Vagina (tissue), 2 donors: ENCODE measurements around the gene TRIM65. TPM values are rescaled to one million over a fixed set of nuclear protein-coding genes. Genes with fewer than 3 reads are reported as not detected.

ENCODE experiments used
- DNase-seq, 2 donors: peaks; one replicate each; pipeline ENCODE4 v3.0.0-alpha.2; 2017; ENCODE audit errors: extremely low spot score in 2 of 2
- H3K27ac ChIP-seq: fragments of 200-600 bp; sonication (generic); one replicate; pipeline ENCODE4 v1.5.1; 2019
- H3K27me3 ChIP-seq: fragments of 200-600 bp; sonication (generic); one replicate; pipeline ENCODE4 v1.5.1; 2019
- H3K36me3 ChIP-seq, 2 donors: fragments of 200-600 bp; sonication (generic); one replicate each; pipeline ENCODE4 v1.5.1; 2017 to 2019
- H3K4me1 ChIP-seq: fragments of 200-600 bp; sonication (generic); one replicate; pipeline ENCODE4 v1.5.1; 2019
- H3K4me3 ChIP-seq, 2 donors: fragments of 200-600 bp; sonication (generic); 1 replicate in 1 of 2; 2 replicates in 1 of 2; pipeline ENCODE4 v1.5.1; 2016 to 2019
- H3K9me3 ChIP-seq: fragments of 200-600 bp; sonication (generic); one replicate; pipeline ENCODE4 v1.5.1; 2019
- POLR2A ChIP-seq, 2 donors: fragments of 450-650 bp; IDR thresholded peaks; one replicate each; pipeline ENCODE4 v1.6.1; 2017; ENCODE audit warnings: antibody characterized with exemption in 2 of 2, mild to moderate bottlenecking in 2 of 2, moderate library complexity in 2 of 2
- POLR2AphosphoS5 ChIP-seq, 2 donors: sonication (generic); formaldehyde crosslinking; IDR thresholded peaks; one replicate each; pipeline ENCODE4 v1.9.0; 2017; ENCODE audit warnings: antibody characterized with exemption in 2 of 2, mild to moderate bottlenecking in 2 of 2, low read depth in 1 of 2; ENCODE audit not compliant: insufficient read depth in 1 of 2
- intact Hi-C: fragments of 100-400 bp; cut with DNase I; formaldehyde crosslinking; loops from one replicate; pipeline ENCODE4 v1.15.1; 2023
- total RNA-seq: library from RNA; depleted of rRNA; stranded (reverse); fragments of >200 nt; gene quantifications from one replicate; pipeline ENCODE4 v1.2.3, GENCODE V29; 2016
- TF ChIP-seq, protein P1 (sequence below), 3 experiments: fragments of 450-650 bp in 2 of 3; fragments of 200-600 bp in 1 of 3; sonication (generic) in 1 of 3; IDR thresholded peaks; one replicate each; pipeline ENCODE4 v1.5.1; 2017 to 2019; ENCODE audit warnings: antibody characterized with exemption in 3 of 3, mild to moderate bottlenecking in 2 of 3, moderate library complexity in 2 of 3

Gene TRIM65
- total RNA-seq, 1 donor from 2014 or later: 59.9 TPM

DNA sequence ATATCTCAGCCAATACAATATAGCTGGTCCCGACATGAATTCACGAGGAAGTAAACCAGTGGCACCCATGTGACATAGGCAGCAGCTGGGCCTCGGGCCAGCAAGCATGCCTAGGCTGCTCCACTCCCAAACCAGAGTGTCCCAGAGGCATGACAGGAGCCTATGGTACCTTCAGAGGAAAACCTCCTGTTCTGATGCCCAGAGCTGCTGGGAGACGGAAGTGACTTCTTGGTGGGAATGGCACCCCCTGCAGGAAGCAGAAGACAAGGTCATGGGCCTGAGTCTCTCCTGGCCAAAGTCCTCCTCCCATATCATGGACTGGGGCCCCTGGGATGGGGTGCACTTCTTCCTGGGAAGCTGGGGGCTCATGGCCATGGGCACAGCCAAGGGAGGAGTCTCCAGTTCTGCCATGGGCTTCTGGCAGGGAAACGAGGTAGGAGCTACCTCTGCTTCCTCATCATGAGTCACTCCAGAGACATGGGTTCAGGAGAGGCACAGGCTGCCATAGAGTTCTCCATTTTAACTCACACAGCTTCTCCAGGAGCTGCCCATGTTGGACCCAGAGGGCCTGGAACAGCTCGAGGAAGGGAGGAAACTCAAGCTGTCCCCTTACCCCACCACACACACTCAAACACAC is 30.7 kb upstream of the TRIM65 start:
- DNase-seq: no peak
- Histone ChIP-seq H3K36me3 (no peaks in the 10 kb centered on the region), H3K9me3 (no peaks in the 10 kb centered on the region), H3K4me3 (no peak overlapping the region), H3K4me1 (no peaks in the 10 kb centered on the region), H3K27me3 (no peaks in the 10 kb centered on the region), H3K27ac (no peak overlapping the region)
- intact Hi-C loops: no loop called here
- TF ChIP-seq POLR2AphosphoS5 (IDR thresholded peaks at IDR 0.05; ENCODE audit: insufficient read depth in 1 of 2, low read depth in 1 of 2): peak in 1 of 2 donors; percentile 71
- TF ChIP-seq, protein P1, sequence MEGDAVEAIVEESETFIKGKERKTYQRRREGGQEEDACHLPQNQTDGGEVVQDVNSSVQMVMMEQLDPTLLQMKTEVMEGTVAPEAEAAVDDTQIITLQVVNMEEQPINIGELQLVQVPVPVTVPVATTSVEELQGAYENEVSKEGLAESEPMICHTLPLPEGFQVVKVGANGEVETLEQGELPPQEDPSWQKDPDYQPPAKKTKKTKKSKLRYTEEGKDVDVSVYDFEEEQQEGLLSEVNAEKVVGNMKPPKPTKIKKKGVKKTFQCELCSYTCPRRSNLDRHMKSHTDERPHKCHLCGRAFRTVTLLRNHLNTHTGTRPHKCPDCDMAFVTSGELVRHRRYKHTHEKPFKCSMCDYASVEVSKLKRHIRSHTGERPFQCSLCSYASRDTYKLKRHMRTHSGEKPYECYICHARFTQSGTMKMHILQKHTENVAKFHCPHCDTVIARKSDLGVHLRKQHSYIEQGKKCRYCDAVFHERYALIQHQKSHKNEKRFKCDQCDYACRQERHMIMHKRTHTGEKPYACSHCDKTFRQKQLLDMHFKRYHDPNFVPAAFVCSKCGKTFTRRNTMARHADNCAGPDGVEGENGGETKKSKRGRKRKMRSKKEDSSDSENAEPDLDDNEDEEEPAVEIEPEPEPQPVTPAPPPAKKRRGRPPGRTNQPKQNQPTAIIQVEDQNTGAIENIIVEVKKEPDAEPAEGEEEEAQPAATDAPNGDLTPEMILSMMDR (IDR thresholded peaks at IDR 0.05): no peak

DNA sequence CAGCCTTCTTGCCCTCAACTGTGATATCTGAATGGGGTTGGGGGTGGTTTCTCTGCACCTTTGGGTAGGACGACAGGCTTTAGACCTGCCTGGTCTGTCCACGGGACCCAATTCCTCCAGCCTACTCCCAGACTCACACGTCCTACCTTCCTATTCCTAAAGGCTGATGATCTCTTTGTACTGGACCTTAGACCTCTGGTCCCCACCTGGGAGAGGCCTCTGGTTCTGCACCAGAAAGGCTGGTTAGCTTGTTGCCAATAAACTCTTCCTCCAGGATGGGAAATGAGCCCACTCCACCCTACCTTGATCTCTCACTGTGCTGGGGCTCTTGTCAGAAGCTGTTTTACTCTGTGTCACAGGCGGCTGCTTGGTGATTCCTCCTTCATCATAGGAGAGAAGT is 29.7 kb upstream of the TRIM65 start:
- no peak for DNase-seq
- intact Hi-C loops: no loop called here
- Histone ChIP-seq H3K4me1 (no peaks in the 10 kb centered on the region), H3K36me3 (no peaks in the 10 kb centered on the region), H3K27me3 (no peaks in the 10 kb centered on the region), H3K4me3 (peak overlapping the region in 1 of 2 donors; percentile 19), H3K27ac (peak overlapping the region; percentile 36), H3K9me3 (no peaks in the 10 kb centered on the region)
- TF ChIP-seq, protein P1 (IDR thresholded peaks at IDR 0.05): no peak
- TF ChIP-seq POLR2A (IDR thresholded peaks at IDR 0.05) (no peak), POLR2AphosphoS5 (IDR thresholded peaks at IDR 0.05; ENCODE audit: insufficient read depth in 1 of 2, low read depth in 1 of 2) (no peak)

DNA sequence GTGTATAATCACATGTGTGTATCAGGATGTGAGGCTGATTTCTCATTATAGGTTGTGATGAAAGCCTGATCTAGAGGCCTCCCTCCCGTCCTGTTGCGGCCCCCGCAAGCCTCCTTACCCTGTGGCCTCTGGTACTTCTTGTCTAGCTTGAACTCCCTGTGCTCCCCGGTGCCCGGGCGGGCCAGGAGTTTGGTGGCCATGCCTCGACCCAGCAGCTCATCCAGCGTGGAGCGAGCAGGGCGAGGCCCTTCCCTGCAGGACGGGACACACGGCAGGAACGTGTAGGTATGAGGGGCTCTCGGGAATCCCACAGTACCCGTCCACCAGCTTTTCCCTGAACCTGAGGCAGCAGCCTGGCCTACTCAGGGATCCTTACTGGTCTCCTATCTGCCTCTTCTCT is 29.2 kb upstream of the TRIM65 start:
- Histone ChIP-seq H3K27ac (peak overlapping the region; percentile 36), H3K4me3 (peak overlapping the region in 1 of 2 donors; percentile 19), H3K9me3 (no peaks in the 10 kb centered on the region), H3K27me3 (no peaks in the 10 kb centered on the region), H3K4me1 (no peaks in the 10 kb centered on the region), H3K36me3 (no peaks in the 10 kb centered on the region)
- TF ChIP-seq, protein P1 (IDR thresholded peaks at IDR 0.05): no peak
- TF ChIP-seq POLR2A (IDR thresholded peaks at IDR 0.05): no peak
- no peak for DNase-seq
- intact Hi-C loops: no loop called here

DNA sequence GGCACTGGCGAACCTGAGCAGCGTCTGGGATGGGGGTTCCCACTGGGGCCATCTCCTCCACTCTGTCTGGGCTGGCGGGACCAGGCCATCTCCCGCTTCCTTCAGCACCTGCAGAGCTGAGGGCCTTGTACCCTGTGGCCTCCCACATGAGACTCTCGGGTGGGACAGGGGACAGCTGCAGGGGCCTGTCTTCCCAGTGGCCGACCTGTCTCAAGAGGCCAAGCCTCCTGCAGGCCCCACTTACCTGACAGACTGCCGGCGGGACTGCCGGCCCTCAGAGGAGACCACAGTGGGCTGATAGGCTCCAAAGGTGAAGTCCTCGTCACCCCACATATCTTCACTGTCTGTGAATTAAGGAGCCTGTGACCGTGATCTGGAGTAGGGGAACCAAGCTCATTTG is 28.4 kb upstream of the TRIM65 start:
- H3K36me3 ChIP-seq: no peaks in the 10 kb centered on the region

More for the DNA sequence above, 28.4 kb upstream of the TRIM65 start:
- Histone ChIP-seq H3K27me3 (no peaks in the 10 kb centered on the region), H3K9me3 (no peaks in the 10 kb centered on the region), H3K4me1 (no peaks in the 10 kb centered on the region), H3K4me3 (no peak overlapping the region), H3K27ac (no peak overlapping the region)
- intact Hi-C loops: no loop called here
- TF ChIP-seq POLR2AphosphoS5 (IDR thresholded peaks at IDR 0.05; ENCODE audit: insufficient read depth in 1 of 2, low read depth in 1 of 2): no peak
- no peak for TF ChIP-seq POLR2A (IDR thresholded peaks at IDR 0.05)
- TF ChIP-seq, protein P1 (IDR thresholded peaks at IDR 0.05): no peak
- DNase-seq: no peak
